Epithelial cell of prostate (primary cell): Measurements from ENCODE around the gene FBXO40.

Experiments used
- DNase-seq: peaks from one replicate; pipeline ENCODE4 v3.0.0-alpha.2; 2011; ENCODE audit warnings: low read depth, low spot score
- H3K27ac ChIP-seq: fragments of 450-650 bp; 2 replicates; pipeline ENCODE4 v1.5.1; 2017; ENCODE audit warnings: mild to moderate bottlenecking

Gene FBXO40

DNA sequence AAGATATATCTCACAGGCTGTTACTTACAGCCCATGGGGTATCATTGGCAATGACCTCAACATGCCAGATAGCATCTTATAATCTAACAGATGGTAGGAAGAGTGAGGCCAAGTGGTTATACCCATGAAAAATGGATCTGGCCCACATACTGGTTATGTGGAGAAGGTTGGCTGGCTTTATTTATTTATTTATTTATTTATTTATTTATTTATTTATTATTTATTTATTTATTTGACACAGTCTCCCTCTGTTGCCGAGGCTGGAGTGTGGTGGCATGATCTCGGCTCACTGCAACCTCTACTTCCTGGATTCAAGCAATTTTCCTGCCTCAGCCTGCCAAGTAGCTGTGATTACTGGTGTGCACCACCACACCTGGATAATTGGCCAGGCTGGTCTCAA, 11.6 kb downstream of the FBXO40 start:
- no peak overlapping the region for H3K27ac ChIP-seq
- no peak for DNase-seq

GRCh38 chr3:121606106-121606505, 12.9 kb downstream of the FBXO40 start:
- no peak for DNase-seq
- H3K27ac ChIP-seq, result no peak overlapping the region

- no peak overlapping the region for H3K27ac ChIP-seq
- DNase-seq, result no peak
Observed at GRCh38 chr3:121619691-121620090, 26.5 kb downstream of the FBXO40 start.

DNA sequence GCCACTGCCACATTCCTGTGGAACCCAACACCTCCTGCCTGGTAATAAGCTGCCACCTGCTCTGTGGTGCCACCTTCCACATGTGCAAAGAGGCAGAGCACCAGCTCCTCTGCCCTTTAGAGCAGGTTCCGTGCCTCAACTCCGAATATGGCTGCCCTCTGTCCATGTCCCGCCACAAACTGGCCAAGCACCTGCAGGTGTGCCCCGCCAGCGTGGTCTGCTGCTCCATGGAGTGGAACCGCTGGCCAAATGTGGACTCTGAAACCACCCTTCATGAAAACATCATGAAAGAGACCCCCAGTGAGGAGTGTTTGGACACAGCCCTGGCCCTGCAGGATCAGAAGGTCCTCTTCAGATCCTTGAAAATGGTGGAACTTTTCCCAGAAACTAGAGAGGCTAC, 28.3 kb downstream of the FBXO40 start:
- H3K27ac ChIP-seq, result no peak overlapping the region
- no peak for DNase-seq

DNA sequence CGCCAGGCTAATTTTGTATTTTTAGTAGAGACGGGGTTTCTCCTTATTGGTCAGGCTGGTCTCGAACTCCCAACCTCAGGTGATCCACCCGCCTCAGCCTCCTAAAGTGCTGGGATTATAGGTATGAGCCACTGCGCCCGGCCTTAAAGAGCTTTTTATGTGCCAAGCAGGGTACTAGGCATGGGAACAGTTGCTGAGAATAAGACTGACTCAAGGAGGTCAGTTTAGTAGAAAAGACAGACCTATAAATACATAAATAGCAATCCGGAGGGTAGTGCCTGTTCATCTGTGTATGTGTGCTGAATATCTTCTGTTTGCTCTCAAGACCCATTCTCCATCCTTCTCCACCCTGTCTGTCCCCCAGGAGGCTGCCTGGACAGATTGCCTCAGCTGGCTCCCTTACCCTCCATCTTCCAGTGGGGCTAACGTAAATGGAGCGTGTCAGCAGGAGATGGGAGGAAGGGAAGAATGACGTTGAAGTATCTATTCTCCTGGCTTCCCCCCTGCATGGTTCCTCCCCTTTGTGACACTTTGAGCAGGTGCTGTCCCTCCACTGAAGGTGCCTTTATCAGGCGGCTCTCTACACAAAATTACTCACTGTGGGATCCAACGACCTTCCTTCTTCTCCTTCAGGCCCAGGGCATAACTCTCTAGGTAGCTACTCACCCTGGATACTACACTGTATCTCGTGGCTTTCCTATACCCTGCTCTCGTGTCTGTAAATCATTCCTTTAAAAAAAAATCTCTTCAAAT, 31.1 kb downstream of the FBXO40 start:
- DNase-seq, result no peak
- H3K27ac ChIP-seq, result no peak overlapping the region

GRCh38 chr3:121626495-121626894, 33.3 kb downstream of the FBXO40 start:
- no peak overlapping the region for H3K27ac ChIP-seq
- no peak for DNase-seq

GRCh38 chr3:121627211-121627610, 34.0 kb downstream of the FBXO40 start:
- no peak for DNase-seq
- H3K27ac ChIP-seq, result no peak overlapping the region

DNA sequence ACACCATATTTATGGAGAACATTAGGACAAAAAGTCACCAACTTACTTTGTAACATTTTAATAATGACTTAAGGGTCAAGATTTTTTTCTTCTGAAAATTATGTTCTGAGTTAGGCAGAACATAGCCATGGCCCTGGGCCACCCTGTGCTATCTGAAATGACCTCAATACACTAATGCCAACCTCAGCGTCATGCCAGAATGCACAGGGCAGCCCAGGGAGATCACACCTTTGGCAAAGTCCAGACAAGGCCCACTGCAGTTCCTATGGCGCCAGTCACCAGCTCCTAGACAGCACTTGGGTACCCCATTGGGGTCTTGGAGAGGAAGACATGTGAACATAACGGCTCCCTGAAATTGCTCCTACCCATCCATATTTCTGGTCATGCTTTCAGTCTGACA, 34.4 kb downstream of the FBXO40 start:
- no peak overlapping the region for H3K27ac ChIP-seq
- DNase-seq, result no peak

- no peak for DNase-seq
- no peak overlapping the region for H3K27ac ChIP-seq
Observed at GRCh38 chr3:121629601-121630000, 36.4 kb downstream of the FBXO40 start.

GRCh38 chr3:121630355-121630754, 37.2 kb downstream of the FBXO40 start:
- DNase-seq, result no peak
- no peak overlapping the region for H3K27ac ChIP-seq

GRCh38 chr3:121637922-121638321, 44.7 kb downstream of the FBXO40 start:
- no peak for DNase-seq
- H3K27ac ChIP-seq, result no peak overlapping the region

DNA sequence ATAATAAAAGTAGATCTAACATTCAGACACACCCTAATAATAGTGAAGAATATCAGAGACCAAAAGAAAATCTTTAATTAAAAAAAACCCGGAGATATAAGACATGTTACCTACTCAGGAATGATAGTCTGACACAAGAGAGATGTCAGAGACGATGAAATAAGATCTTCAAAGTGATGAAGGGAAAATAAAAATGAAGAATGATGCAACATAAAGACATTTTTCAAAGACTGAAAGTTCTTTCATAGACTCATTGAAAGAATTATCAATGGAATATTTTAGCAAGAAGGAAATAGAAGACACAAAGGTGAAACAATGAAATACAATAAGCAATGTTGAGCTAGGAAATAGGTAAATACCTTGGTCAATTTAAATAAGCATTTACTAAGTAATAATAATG, 47.9 kb downstream of the FBXO40 start:
- DNase-seq, result no peak

GRCh38 chr3:121642601-121643314, 49.6 kb downstream of the FBXO40 start:
- DNase-seq, result no peak
- no peak overlapping the region for H3K27ac ChIP-seq

More for the DNA sequence above, 47.9 kb downstream of the FBXO40 start:
- no peak overlapping the region for H3K27ac ChIP-seq

GRCh38 chr3:121645054-121645453, 51.9 kb downstream of the FBXO40 start:
- no peak for DNase-seq
- H3K27ac ChIP-seq, result no peak overlapping the region

GRCh38 chr3:121648219-121648958, 55.2 kb downstream of the FBXO40 start:
- no peak overlapping the region for H3K27ac ChIP-seq
- DNase-seq, result no peak

DNA sequence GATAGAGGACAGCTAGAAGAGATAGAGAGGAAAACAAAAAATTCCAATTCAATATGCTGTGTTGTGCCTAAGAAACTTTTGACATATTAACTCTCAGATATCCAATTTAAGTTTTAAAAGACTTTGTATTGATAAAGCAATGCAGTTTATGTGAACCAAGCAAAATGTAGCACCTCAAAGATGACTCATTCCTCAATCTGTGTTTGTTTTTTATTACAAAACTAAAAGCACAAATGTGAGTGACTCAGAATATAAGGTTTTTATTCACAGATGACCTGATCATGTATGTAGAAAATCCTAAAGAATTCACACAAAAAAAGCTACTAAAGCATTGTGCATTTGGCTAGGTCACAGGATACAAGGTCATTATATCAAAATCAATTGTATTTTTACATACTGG, 56.5 kb downstream of the FBXO40 start:
- DNase-seq, result no peak
- no peak overlapping the region for H3K27ac ChIP-seq

- DNase-seq, result no peak
- H3K27ac ChIP-seq, result no peak overlapping the region
Observed at GRCh38 chr3:121651684-121652083, 58.5 kb downstream of the FBXO40 start.

- DNase-seq, result no peak
- no peak overlapping the region for H3K27ac ChIP-seq
Observed at GRCh38 chr3:121654493-121655385, 61.6 kb downstream of the FBXO40 start.

DNA sequence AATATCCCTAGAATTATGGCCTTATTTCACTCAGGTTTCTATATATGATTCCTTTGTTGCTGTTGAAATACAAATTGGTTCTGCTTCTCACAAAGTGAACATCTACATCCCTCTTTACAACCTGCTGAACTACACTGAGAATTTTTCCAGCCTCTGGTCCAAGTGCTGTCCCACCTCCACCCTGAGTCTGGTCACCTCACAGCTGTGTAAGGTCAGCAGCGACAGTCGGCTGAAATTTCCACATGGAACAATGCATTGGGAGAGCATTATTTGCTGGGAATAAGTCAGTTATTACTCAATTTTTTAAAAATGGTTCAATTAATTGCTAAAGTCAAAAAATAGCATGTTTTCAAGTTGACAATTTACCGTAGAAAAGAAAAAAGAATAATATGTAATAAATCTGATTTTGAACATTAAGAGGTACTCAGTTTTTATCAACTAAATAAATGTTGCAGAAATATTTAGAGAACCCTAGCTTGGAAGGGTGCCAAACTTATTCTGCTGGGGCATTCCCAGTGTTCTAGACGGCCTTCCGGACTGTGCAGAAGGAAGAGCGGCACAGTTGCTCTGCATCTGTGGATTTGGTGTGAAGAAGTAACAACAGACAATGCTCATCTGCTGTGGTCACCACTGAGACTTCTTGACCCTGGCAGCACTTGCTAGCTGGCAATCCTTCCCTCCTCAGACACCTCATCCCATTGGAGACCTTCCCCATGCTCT, 65.7 kb downstream of the FBXO40 start:
- no peak for DNase-seq
- no peak overlapping the region for H3K27ac ChIP-seq

DNA sequence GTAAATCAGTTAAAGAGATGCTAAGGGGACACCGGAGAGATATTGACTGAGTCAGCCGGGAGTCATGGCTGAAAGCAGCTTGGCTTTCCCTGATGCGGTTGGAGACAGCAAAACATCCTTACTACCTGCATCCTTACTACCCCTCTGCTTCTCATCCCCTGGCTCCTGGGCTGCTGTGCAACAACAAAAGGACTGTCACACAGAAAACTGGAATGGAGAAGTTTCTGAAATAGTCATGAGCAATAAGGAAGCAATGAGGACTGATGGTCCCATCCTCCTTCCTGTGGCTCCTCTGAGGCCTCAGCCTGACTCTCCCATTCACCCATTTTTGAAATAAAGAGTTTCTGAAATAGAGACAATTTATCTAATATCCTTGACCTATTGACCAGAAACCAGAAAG, 66.4 kb downstream of the FBXO40 start:
- no peak for DNase-seq
- no peak overlapping the region for H3K27ac ChIP-seq
